ENCODE results near the gene RCVRN.

GRCh38 chr17:9900784-9901183 is 4.3 kb downstream of the RCVRN start:
- TF ChIP-seq, protein P1, sequence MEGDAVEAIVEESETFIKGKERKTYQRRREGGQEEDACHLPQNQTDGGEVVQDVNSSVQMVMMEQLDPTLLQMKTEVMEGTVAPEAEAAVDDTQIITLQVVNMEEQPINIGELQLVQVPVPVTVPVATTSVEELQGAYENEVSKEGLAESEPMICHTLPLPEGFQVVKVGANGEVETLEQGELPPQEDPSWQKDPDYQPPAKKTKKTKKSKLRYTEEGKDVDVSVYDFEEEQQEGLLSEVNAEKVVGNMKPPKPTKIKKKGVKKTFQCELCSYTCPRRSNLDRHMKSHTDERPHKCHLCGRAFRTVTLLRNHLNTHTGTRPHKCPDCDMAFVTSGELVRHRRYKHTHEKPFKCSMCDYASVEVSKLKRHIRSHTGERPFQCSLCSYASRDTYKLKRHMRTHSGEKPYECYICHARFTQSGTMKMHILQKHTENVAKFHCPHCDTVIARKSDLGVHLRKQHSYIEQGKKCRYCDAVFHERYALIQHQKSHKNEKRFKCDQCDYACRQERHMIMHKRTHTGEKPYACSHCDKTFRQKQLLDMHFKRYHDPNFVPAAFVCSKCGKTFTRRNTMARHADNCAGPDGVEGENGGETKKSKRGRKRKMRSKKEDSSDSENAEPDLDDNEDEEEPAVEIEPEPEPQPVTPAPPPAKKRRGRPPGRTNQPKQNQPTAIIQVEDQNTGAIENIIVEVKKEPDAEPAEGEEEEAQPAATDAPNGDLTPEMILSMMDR (IDR thresholded peaks at IDR 0.05; ENCODE audit: control extremely low read depth in 1 of 3, insufficient read depth in 1 of 3, low read depth in 1 of 3, low read length in 3 of 3), result no peak
- TF ChIP-seq CEBPB (IDR thresholded peaks at IDR 0.05; ENCODE audit: low read depth, low read length) (no peak), EP300 (IDR thresholded peaks at IDR 0.05; ENCODE audit: borderline replicate concordance in 1 of 2, low read depth in 2 of 2, low read length in 2 of 2) (no peak), CHD1 (IDR thresholded peaks at IDR 0.05; ENCODE audit: low read depth, low read length) (no peak), CREB1 (IDR thresholded peaks at IDR 0.05) (no peak), EGR1 (IDR thresholded peaks at IDR 0.05; ENCODE audit: borderline replicate concordance, low read depth, low read length) (no peak)

Data from H1 (cell line).